ENCODE data around the gene FADS2. TPM values are rescaled to one million over a fixed set of nuclear protein-coding genes. Genes with fewer than 3 reads are reported as not detected.
"Not testable (repeated sequence)": the region's sequence is repeated elsewhere in the genome, so short reads cannot be mapped to it uniquely, and the experiment has no call there.

Gene FADS2
- total RNA-seq, 1 experiment from 2014 or later: 14.2 TPM

DNA sequence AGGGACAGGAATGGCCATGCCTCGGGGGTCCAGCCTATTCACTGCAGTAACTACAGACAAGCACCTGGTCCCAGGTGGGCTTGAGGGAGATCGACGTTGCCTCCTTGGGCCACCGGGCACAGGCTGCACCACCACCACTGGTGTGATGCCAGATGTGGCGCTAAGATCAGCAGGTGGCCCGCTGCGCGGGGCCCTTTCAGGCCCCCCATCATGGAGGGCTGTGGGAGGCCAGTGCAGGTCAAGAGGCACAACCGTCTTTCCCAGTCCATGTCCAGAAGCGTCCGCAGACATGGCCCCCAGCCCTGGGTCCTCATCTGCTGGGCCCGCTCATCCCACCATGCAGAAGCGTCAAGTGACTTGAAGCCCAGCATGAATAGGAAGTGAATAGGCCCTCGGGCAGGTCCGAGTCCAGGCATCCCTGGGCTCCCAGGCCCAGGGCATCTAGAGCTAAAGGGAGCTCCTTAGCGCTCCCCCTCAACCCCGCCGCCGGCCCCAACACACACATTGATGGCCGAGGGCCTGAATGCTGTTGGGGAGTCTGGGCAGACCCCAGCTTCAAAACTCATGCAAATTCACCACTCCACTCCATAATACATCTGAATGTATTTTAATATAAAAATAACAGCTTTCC lies 45.0 kb downstream of the FADS2 start:
- Histone ChIP-seq H3K36me3 (peaks cover 4% of the 10 kb centered on the region; the same call in 1 of the 2 replicates), H3K27me3 (no peaks in the 10 kb centered on the region), H3K4me3 (no peak overlapping the region), H3K4me1 (peaks cover 3% of the 10 kb centered on the region; the same call in 1 of the 2 replicates), H3K9me3 (replicated peaks) (no peaks in the 10 kb centered on the region), H3K27ac (no peak overlapping the region)
- DNase-seq: no peak

DNA sequence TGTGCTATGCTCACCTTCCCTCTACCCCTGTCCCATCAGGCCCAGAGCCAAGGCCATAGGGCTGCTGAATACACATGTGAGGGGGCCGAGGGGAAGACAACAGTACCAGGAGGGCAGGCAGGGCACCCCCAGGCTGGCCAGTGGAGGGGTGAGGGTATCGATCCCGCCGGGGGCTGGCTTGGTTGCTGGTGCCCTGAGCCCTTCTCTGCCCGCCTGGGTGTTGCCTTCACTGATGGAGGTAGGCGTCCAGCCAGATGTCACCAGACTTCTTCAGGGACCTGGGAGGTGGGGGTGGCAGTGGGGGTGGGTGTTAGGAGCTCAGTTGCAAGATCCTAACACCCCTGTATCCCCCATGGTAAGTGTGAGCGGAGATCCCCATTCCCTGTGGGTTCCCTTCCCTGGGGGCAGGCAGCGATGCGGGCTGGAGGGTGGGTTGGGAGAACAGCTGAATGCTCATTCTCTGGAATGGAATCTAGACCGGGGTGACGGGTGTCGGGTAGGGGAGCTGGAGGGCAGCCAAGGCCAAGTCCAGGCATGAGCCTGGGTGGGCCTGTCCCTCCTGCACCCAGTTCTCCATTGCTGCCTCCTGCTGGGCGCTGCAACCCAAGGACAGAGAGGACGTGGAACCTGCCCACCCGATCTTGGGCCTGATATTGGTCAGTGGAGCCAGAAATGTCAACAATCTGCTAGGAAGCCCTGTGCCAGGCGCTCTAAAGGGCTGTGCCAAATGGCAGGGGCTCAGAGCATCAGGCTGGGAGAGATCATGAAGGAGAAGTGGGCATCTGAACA lies 45.7 kb downstream of the FADS2 start:
- no peaks in the 10 kb centered on the region for H3K9me3 ChIP-seq (replicated peaks)
- peak in 1 of 2 experiments; percentile 18 for DNase-seq
- H3K4me3 ChIP-seq: no peak overlapping the region
- H3K36me3 ChIP-seq: peaks cover 4% of the 10 kb centered on the region; the same call in 1 of the 2 replicates
- no peaks in the 10 kb centered on the region for H3K27me3 ChIP-seq
- peaks cover 3% of the 10 kb centered on the region; the same call in 1 of the 2 replicates for H3K4me1 ChIP-seq
- H3K27ac ChIP-seq: no peak overlapping the region

GRCh38 chr11:61874377-61874809 lies 46.3 kb downstream of the FADS2 start:
- DNase-seq: no peak
- Histone ChIP-seq H3K4me1 (peaks cover 3% of the 10 kb centered on the region; the same call in 1 of the 2 replicates), H3K36me3 (peaks cover 4% of the 10 kb centered on the region; the same call in 1 of the 2 replicates)

GRCh38 chr11:61874853-61875252 lies 46.8 kb downstream of the FADS2 start:
- DNase-seq: no peak
- H3K9me3 ChIP-seq (replicated peaks): no peaks in the 10 kb centered on the region
- H3K4me3 ChIP-seq: no peak overlapping the region
- no peaks in the 10 kb centered on the region for H3K27me3 ChIP-seq
- H3K4me1 ChIP-seq: peaks cover 3% of the 10 kb centered on the region; the same call in 1 of the 2 replicates
- no peak overlapping the region for H3K27ac ChIP-seq
- H3K36me3 ChIP-seq: peaks cover 4% of the 10 kb centered on the region; the same call in 1 of the 2 replicates

More at GRCh38 chr11:61874377-61874809, 46.3 kb downstream of the FADS2 start:
- Histone ChIP-seq H3K9me3 (replicated peaks) (no peaks in the 10 kb centered on the region), H3K4me3 (no peak overlapping the region), H3K27ac (no peak overlapping the region), H3K27me3 (no peaks in the 10 kb centered on the region)

DNA sequence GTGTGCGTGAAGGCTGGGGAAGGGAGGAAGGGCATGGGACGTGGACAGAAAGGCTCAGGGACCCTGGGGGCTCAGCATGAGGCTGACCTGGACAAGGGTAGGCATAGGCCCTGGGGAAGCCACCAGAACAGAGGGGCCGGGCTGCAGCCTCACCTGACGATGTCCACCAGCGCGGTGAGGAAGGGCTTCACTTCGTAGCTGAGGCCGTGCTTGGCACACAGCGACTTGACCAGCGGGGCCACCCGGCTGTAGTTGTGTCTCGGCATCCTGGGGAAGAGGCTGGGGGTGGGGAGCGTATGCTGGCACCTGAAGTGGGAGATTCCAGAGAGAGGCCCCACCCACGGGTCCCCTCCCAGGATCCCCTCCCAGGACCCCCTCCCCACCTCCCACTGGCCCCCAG lies 47.6 kb downstream of the FADS2 start:
- DNase-seq: no peak
- Histone ChIP-seq H3K36me3 (peaks cover 4% of the 10 kb centered on the region; the same call in 1 of the 2 replicates), H3K4me1 (peaks cover 3% of the 10 kb centered on the region; the same call in 1 of the 2 replicates), H3K9me3 (replicated peaks) (no peaks in the 10 kb centered on the region), H3K27ac (no peak overlapping the region), H3K27me3 (no peaks in the 10 kb centered on the region), H3K4me3 (no peak overlapping the region)

- Histone ChIP-seq H3K27ac (no peak overlapping the region), H3K4me1 (no peaks in the 10 kb centered on the region), H3K36me3 (peaks cover 7% of the 10 kb centered on the region; the same call in 1 of the 2 replicates), H3K9me3 (replicated peaks) (no peaks in the 10 kb centered on the region), H3K4me3 (no peak overlapping the region), H3K27me3 (no peaks in the 10 kb centered on the region)
- no peak for DNase-seq
These were observed 51.1 kb downstream of the FADS2 start for GRCh38 chr11:61879152-61879551.

- Histone ChIP-seq H3K36me3 (peaks cover 7% of the 10 kb centered on the region; the same call in 1 of the 2 replicates), H3K27ac (no peak overlapping the region)
- no peak for DNase-seq
These were observed 51.9 kb downstream of the FADS2 start for GRCh38 chr11:61880031-61880430.

DNA sequence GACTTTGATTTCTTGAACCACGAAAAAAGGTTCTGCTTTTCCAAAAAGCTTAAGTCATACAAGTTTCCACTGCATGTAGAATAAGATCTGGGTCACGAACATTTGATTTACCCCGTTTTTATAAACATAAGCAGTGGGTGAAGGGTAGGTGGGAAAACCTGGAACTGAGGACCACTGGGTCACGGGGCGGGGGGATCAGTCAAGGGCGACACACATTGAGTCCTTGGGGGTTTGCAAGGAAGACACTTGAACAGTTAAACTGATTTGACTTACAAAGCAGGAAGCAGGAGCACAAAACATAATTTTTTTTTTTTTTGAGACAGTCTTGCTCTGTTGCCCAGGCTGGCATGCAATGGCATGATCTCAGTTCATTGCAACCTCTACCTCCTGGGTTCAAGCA lies 52.4 kb downstream of the FADS2 start:
- Histone ChIP-seq H3K36me3 (peaks cover 7% of the 10 kb centered on the region; the same call in 1 of the 2 replicates), H3K27ac (no peak overlapping the region), H3K4me1 (peaks cover 12% of the 10 kb centered on the region), H3K27me3 (no peaks in the 10 kb centered on the region), H3K4me3 (no peak overlapping the region), H3K9me3 (replicated peaks) (no peaks in the 10 kb centered on the region)
- DNase-seq: no peak

More at GRCh38 chr11:61880031-61880430, 51.9 kb downstream of the FADS2 start:
- peaks cover 8% of the 10 kb centered on the region for H3K4me1 ChIP-seq
- no peaks in the 10 kb centered on the region for H3K9me3 ChIP-seq (replicated peaks)
- no peaks in the 10 kb centered on the region for H3K27me3 ChIP-seq
- no peak overlapping the region for H3K4me3 ChIP-seq

- Histone ChIP-seq H3K27me3 (no peaks in the 10 kb centered on the region), H3K4me3 (no peak overlapping the region), H3K36me3 (peaks cover 5% of the 10 kb centered on the region), H3K27ac (no peak overlapping the region), H3K4me1 (peaks cover 18% of the 10 kb centered on the region), H3K9me3 (replicated peaks) (no peaks in the 10 kb centered on the region)
- no peak for DNase-seq
These were observed 53.3 kb downstream of the FADS2 start for GRCh38 chr11:61881397-61881796.

GRCh38 chr11:61882267-61882666 lies 54.2 kb downstream of the FADS2 start:
- H3K9me3 ChIP-seq (replicated peaks); H3K27me3 ChIP-seq; H3K36me3 ChIP-seq; H3K27ac ChIP-seq; DNase-seq; H3K4me3 ChIP-seq: not testable (repeated sequence)
- H3K4me1 ChIP-seq: peaks cover 18% of the 10 kb centered on the region

GRCh38 chr11:61882879-61883278 lies 54.8 kb downstream of the FADS2 start:
- Histone ChIP-seq H3K4me3 (no peak overlapping the region), H3K9me3 (replicated peaks) (no peaks in the 10 kb centered on the region), H3K36me3 (peaks cover 10% of the 10 kb centered on the region), H3K4me1 (peaks cover 24% of the 10 kb centered on the region), H3K27me3 (no peaks in the 10 kb centered on the region), H3K27ac (no peak overlapping the region)
- DNase-seq: no peak

GRCh38 chr11:61883327-61883726 lies 55.2 kb downstream of the FADS2 start:
- Histone ChIP-seq H3K27me3 (no peaks in the 10 kb centered on the region), H3K9me3 (replicated peaks) (no peaks in the 10 kb centered on the region), H3K4me3 (no peak overlapping the region), H3K36me3 (peaks cover 10% of the 10 kb centered on the region), H3K4me1 (peaks cover 29% of the 10 kb centered on the region), H3K27ac (no peak overlapping the region)
- DNase-seq: no peak

DNA sequence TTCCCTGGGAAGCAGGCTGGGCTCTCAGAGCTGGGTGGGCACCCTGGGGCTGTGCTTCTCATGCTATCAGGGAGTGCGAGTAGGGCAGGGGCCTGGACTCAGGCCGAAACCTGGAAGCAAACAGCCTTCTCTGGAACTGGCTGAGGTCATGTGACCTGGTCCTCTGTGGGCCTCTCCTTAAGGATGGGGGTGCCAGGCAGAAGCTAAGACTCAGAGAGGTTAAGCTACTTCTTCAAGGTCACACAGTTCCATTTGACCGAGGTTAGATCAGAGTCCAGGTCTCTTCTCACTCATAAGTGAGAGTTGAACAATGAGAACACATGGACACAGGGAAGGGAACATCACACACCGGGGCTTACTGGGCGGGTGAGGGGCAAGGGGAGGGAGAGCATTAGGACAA lies 55.8 kb downstream of the FADS2 start:
- Histone ChIP-seq H3K27ac (no peak overlapping the region), H3K4me1 (peaks cover 32% of the 10 kb centered on the region), H3K4me3 (no peak overlapping the region), H3K27me3 (no peaks in the 10 kb centered on the region), H3K36me3 (peaks cover 10% of the 10 kb centered on the region), H3K9me3 (replicated peaks) (no peaks in the 10 kb centered on the region)
- no peak for DNase-seq

DNA sequence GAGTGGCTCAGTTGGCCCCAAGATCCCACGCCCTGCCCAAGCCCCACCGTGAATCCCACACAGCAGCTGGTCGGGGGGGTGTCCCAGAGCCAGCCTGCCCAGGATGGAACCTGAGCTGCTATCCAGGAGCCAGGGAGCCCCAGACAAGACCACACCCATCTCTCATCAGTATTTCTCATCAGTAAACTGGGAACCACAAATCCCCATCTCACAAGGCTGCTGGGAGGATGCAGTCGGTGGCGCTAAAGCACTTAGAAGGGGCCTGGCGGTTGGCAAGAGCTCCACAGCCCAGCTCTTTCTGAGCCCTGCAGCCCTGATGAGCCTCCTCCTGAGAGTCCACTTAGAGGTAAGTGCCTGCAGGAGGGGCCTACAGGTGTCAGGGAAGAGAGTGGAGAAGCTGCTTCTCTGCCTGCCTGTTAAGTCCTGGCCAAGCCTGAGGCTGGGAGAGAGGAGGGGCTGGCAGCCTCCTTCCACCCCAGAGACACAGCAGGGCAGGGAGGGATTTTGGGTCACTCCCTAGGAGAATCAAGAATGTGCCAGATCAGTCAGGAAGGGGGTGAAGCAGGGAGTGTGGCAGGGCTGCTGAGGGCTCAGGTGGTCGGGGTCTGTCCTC lies 57.2 kb downstream of the FADS2 start:
- H3K4me3 ChIP-seq: no peak overlapping the region
- no peaks in the 10 kb centered on the region for H3K27me3 ChIP-seq
- H3K9me3 ChIP-seq (replicated peaks): no peaks in the 10 kb centered on the region
- peak; percentile 85 for DNase-seq
- H3K36me3 ChIP-seq: peaks cover 10% of the 10 kb centered on the region
- H3K27ac ChIP-seq: peak overlapping the region; percentile 14; the same call in 1 of the 2 replicates
- H3K4me1 ChIP-seq: peaks cover 32% of the 10 kb centered on the region

All from SJCRH30 (cell line).